NCI-H82 treated with DMSO at 0.1 percent for 48 hours (cell line): ENCODE measurements around the gene OR2J1.
A peak's percentile ranks its signal among the peaks of the same experiment; 100 is the strongest.
"Not testable (repeated sequence)": the region's sequence is repeated elsewhere in the genome, so short reads cannot be mapped to it uniquely, and the experiment has no call there.

Experiments
- DNase-seq: peaks from one replicate; lab custom pipeline; 2025; ENCODE audit not compliant: unreplicated experiment; lab: John Stamatoyannopoulos, UW

Gene OR2J1

GRCh38 chr6:29099190-29099589 lies at the start of gene OR2J1:
TSS of gene OR2J1 (plus strand) at chr6:29099490. CDS start at chr6:29100943, 1,453 bp downstream.
- DNase-seq = no peak

DNA sequence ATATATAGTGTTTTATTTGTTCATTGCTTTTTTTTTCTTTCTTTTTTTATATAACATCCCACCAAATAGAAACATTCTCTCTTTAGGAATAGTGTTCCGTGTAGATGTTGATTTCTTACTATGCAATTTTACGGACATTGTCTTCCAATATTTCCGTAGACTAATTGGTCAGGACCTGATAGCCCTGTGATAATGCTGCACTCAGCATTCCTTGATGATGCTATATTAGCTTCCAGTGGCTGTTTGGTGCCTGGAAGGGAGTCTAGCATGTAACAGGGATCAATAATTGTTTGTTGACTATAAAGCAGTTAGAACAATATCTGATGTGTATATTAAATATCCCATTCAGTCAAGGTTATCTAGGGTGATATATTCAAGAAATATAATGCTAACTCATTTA lies 47.6 kb upstream of the OR2J1 start:
- DNase-seq = no peak

DNA sequence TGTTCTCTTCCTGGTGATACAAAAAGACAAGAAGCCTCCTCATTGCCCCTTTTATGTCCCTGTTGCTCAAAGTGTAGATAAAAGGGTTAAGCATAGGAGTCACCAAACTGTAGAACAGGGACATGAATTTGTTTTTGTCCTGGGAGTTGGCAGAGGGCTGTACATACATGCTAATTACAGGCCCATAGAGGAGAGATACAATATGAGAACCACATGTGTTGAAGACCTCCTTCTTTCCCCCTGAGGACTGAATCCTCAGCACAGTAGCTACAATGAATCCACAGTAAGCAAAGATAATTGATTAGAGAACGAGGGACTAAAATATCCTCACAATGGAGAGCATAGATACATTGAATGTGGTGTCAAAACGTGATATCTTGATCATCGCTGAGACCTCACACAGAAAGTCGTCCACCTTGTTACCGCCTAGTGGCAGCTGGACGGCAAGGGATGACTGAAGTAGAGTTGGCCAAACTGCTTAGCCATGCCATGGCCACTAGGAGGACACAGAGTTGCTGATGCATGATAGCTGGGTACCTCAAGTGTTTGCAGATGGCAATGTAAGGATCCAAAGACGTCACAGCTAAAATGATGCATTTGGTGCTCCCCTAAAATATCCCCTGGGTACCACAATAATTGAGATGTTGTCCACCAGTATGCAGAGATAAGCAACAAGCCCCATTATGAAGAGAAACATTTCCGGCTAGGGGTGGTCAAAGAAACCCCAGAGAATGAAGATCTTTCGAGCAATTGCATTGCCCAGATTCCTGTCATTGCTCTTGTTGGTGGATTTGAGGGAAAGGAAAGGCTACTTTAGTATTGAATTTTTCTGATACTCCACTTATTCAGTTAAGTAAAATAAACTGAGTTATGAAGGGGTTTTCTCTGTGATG lies 27.2 kb upstream of the OR2J1 start:
- DNase-seq = peak; percentile 19

GRCh38 chr6:29079203-29079602 lies 20.1 kb upstream of the OR2J1 start:
- no peak for DNase-seq

DNA sequence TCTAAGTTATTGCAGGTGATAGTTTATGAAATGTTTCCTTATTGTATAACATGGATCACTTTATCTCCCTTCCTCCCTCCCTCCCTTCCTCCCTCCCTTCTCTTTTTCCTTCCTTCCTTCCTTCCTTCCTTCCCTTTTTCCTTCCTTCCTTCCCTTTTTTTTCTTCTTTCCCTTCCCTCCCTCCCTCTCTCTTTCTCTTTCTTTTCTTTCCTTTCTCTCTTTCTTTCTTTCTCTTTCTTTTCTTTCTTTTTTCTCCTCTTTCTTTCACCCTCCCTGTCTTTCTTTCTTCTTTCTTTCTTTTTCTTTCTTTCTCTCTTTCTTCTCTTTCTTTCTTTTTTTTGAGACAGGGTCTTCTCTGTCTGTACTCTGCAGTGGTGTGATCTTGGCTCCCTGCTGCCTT lies 18.0 kb upstream of the OR2J1 start:
- no peak for DNase-seq

DNA sequence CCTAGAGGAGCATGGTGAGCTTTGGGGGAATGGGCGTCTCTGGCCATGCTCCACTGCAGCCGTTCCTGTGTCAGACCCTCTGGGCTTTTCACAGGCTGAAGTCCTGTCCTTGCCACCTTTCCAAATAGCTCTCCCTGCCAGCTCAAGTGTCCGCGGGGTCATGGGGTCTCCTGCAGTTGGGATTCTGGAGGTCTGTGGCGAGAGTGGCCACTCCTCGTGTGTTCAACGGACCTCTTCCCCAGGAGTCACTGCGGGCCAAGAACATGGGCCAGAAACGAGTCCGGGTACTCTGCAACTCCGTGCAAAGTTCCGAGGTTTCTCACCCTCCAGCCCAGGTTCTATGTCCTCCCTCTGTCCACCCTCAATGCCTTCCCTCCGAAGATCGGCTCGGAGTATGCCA lies 16.8 kb upstream of the OR2J1 start:
- no peak for DNase-seq

DNA sequence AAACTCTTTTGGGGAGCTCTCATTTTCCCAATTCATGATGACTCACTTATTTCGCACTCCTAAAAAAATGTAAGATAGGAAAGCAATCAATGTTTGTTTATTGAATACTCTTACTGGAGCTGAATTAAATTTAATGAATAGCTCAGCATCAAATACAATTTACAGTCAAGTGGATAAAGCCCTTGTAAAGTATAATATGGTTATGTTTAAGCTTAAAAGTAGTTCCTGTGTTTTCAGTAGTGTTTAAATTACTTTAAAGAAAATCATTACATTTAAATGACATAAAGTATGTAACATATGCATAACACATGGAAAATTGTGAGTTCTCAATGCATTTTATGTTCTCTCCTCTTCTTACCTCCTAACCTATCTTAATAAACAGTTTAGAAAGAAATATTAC lies 12.1 kb upstream of the OR2J1 start, which contains the start of gene OR2B3:
Gene OR2B3, minus strand, starts transcription at position 101 of the 400 bp plus-strand sequence. Its CDS starts 65 bp downstream, at position 36.
- DNase-seq = no peak

GRCh38 chr6:29092957-29093356 lies 6.3 kb upstream of the OR2J1 start:
- no peak for DNase-seq

- no peak for DNase-seq
Observed at GRCh38 chr6:29097803-29098202, 1.5 kb upstream of the OR2J1 start.

DNA sequence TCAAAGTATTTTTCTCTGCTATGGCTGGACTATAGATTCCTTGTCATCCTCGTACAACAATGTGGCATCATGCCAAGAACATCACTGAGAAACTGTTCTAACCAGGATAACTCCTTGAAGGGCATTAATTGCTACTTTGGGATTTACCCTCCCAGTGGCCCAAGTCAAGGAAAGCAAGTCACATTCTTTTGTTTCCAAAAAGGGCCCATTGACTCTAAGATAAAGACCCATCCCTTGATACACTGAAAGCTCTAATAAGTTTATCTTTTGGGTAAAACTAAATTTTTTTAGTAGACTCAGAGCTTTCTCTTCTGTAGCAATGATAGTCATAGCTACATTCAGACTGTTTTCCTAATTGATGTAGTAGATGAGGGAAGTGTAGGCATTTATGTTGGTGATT lies 8.5 kb downstream of the OR2J1 start, which contains the start of gene OR2J3:
Gene OR2J3, plus strand, starts transcription at position 301 of the 400 bp plus-strand sequence. CDS start 3,833 bp downstream, outside the sequence.
- no peak for DNase-seq

DNA sequence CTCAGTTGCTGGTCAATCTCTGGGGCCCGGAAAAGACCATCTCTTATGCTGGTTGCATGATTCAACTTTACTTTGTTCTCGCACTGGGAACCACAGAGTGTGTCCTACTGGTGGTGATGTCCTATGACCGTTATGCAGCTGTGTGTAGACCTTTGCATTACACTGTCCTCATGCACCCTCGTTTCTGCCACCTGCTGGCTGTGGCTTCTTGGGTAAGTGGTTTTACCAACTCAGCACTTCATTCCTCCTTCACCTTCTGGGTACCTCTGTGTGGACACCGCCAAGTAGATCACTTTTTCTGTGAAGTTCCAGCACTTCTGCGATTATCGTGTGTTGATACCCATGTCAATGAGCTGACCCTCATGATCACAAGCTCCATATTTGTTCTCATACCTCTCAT lies 12.8 kb downstream of the OR2J1 start:
- no peak for DNase-seq

DNA sequence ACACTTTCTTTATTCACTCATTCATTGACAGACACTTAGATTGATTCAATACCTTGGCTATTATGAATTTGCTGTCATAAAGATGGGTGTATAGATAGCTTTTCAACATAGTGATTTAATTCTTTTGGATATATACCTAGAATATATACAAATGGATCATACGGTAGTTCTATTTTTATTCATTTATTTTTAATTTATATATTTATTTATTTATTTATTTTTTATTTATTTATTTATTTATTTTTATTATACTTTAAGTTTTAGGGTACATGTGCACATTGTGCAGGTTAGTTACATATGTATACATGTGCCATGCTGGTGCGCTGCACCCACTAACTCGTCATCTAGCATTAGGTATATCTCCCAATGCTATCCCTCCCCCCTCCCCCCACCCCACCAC lies 15.7 kb downstream of the OR2J1 start:
- DNase-seq = not testable (repeated sequence)

DNA sequence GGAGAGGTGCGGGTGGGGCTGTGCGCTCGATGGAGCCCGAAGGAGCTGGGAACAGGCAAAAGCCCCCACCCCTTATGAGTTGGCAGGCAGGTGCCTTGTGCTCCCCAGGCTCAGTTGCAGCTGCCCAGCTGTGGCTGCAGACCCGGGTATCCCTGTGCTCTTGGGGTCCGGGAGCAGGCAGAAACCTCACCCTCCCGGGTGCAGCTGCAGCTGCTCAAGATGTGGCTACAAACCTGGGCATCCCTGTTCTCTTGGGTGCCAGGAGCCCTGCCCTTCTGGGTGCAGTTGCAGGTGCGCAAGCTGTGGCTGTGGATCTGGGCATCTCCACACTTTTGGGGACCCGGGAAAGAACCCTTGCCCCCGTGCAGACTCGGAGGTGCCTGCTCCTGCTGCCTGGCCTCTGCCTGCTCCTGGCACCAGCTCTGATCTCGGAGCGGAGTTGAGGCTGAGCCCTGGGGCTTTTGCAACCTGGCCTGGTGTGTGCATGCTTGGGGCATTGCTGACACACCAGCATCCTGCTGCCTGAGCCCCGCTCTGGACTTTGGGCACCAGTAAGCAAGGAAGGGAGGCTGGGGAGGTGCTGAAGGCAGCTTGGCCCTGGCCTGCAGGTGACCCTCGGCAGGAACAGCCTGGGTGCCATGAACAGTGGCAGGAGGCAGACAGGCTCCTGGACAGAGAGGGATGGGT lies 30.2 kb downstream of the OR2J1 start:
- no peak for DNase-seq

DNA sequence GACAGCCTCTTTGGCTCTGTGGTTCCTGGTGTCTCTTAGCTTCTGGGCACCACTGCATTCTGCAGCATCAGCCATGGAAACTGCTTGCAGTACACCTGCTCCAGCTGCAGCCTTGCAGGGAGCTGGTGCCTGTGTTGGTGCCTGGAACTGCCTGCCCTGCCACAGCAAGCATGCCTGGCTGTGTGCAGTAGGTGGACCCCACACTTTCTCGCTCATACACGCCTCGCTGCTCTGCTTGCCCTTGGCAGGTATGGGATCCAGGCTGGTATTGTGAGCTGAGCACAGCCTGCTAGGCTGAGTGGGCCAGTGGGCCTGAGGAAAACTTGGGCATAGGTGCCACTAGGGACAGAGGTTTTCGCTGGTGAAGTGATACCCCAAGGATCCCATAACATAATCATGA lies 31.4 kb downstream of the OR2J1 start:
- no peak for DNase-seq

DNA sequence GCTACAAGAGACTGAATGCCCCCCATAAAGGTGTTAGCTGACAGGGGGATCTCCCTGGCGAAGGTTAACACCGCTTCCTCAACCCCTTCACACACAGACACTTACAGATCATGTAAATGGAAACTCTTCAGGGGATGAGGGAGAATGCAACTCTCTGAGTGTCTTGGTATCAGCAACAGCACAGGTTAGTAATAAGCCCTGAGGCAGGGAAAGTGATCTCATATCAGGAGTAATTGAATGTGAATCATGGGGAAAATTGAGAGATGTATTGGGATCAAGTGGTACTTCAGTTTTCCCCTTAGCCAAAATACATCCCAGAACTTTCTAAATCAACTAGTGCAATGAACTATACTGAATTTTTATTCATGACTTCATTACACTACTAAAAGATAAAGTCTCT lies 32.4 kb downstream of the OR2J1 start:
- no peak for DNase-seq

GRCh38 chr6:29137724-29138123 lies 38.4 kb downstream of the OR2J1 start:
- no peak for DNase-seq

DNA sequence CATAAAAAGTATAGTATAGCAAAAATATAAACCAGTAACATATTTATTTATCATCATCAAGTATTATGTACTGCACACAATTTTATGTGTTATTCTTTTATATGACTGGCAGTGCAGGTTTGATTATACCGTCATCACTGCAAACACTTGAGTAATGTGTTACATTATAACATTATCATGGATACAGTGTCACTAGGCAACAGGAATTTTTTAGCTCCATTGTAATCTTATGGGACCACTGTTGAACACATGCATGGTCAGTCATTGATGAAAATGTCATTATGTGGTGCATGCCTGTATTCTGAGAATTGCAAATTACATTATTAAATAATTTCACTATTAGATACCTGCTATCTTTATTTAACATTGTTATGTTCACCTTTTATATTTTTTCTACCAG lies 42.3 kb downstream of the OR2J1 start:
- DNase-seq = no peak

- DNase-seq = no peak
Observed at GRCh38 chr6:29142309-29142708, 43.0 kb downstream of the OR2J1 start.

DNA sequence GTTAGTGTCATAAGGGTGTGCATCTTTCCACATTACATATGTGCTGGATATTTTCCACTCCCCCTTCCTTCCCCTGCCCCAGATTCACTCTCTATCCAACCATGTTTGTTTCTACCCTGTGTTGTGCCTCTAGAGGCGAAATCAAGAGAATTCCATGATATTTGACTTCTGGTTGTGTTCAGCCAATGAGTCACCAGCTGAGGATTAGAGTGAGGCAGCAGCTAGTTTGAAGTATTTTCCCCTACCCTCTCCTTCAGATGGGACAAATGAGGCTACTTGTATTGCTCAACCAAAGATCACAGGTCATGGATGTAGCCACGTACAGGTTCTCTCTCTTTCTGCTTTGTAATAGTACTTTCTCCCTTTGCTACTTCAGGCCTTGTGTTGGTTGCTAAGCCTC lies 46.9 kb downstream of the OR2J1 start:
- DNase-seq = no peak

GRCh38 chr6:29147074-29147473 lies 47.8 kb downstream of the OR2J1 start:
- no peak for DNase-seq

DNA sequence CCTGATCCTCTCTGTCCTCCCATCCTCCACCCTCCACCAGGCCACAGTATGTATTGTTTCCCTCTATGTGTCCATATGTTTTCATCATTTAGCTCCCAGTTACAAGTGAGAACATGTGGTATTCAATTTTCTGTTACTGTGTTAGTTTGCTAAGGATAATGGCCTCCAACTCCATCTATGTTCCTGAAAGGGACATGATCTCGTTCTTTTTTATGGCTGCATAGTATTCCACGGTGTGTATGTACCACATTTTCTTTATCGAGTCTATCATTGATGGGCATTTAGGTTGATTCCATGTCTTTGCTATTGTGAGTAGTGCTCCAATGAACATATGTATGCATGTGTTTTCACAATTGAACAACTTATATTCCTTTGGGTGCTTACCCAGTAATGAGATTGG lies 50.2 kb downstream of the OR2J1 start:
- not testable (repeated sequence) for DNase-seq
